GM10248 (cell line): ENCODE measurements around the gene NUFIP2.

Source experiments
- CTCF ChIA-PET: fragments of 300-600 bp; sonication (Branson Sonifier 250); formaldehyde crosslinking; extraction: SDS; loops from one replicate; lab custom pipeline; 2021; ENCODE audit warnings: antibody characterized with exemption; lab: Yijun Ruan, JAX
- POLR2A ChIA-PET: fragments of 350-650 bp; sonication (Branson Sonifier 250); formaldehyde crosslinking; extraction: SDS; loops from one replicate; lab custom pipeline; 2020; ENCODE audit warnings: antibody characterized with exemption; lab: Yijun Ruan, JAX
- DNase-seq: peaks from one replicate; pipeline ENCODE4 v3.0.0; 2012; ENCODE audit errors: extremely low spot score
- TF ChIP-seq, protein P1 (sequence below): IDR thresholded peaks from 2 replicates; pipeline ENCODE4 v1.5.1; 2012; ENCODE audit warnings: mild to moderate bottlenecking, low read depth; ENCODE audit errors: extremely low read depth, missing control alignments, control extremely low read depth

The NUFIP2 gene

DNA sequence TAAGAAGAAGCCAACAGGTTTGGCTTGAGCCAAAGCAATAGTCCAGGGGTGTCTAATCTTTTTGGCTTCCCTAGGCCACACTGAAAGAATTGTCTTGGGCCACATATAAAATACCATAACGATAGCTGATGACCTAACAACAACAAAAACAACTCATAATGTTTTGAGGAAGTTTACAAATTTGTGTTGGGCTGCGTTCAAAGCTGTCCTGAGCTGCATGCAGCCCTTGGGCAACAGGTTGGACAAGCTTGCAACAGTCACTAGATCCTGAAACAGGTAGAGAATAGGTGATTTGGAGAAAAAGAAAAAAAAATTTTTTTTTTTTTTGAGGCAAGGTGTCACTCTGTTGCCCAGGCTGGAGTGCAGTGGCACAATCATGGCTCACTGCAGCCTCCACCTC is 42.8 kb downstream of the NUFIP2 start:
- no peak for DNase-seq
- ChIA-PET CTCF (interaction anchor here (0.9 to 4.6 kb wide), 13 partner anchors 8 to 132 kb away, joined by 3 to 22 read pairs (median 6); partner anchors contain the start of gene MYO18A), POLR2A (no interaction called here)
- TF ChIP-seq, protein P1, sequence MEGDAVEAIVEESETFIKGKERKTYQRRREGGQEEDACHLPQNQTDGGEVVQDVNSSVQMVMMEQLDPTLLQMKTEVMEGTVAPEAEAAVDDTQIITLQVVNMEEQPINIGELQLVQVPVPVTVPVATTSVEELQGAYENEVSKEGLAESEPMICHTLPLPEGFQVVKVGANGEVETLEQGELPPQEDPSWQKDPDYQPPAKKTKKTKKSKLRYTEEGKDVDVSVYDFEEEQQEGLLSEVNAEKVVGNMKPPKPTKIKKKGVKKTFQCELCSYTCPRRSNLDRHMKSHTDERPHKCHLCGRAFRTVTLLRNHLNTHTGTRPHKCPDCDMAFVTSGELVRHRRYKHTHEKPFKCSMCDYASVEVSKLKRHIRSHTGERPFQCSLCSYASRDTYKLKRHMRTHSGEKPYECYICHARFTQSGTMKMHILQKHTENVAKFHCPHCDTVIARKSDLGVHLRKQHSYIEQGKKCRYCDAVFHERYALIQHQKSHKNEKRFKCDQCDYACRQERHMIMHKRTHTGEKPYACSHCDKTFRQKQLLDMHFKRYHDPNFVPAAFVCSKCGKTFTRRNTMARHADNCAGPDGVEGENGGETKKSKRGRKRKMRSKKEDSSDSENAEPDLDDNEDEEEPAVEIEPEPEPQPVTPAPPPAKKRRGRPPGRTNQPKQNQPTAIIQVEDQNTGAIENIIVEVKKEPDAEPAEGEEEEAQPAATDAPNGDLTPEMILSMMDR: no peak

GRCh38 chr17:29250666-29251065 is 43.3 kb downstream of the NUFIP2 start:
- ChIA-PET POLR2A (no interaction called here), CTCF (interaction anchor here (0.8 to 4.6 kb wide), 17 partner anchors 8 to 367 kb away, joined by 3 to 22 read pairs (median 5); partner anchors contain the start of gene MYO18A)
- TF ChIP-seq, protein P1: no peak
- no peak for DNase-seq

- no peak for DNase-seq
- POLR2A ChIA-PET: no interaction called here
- CTCF ChIA-PET: interaction anchor here (2.3 to 4.6 kb wide), 2 partner anchors 30 to 69 kb away, joined by 7 to 22 read pairs; partner anchors contain the start of gene MYO18A
- TF ChIP-seq, protein P1: no peak
These were observed 45.1 kb downstream of the NUFIP2 start for GRCh38 chr17:29248845-29249244.

DNA sequence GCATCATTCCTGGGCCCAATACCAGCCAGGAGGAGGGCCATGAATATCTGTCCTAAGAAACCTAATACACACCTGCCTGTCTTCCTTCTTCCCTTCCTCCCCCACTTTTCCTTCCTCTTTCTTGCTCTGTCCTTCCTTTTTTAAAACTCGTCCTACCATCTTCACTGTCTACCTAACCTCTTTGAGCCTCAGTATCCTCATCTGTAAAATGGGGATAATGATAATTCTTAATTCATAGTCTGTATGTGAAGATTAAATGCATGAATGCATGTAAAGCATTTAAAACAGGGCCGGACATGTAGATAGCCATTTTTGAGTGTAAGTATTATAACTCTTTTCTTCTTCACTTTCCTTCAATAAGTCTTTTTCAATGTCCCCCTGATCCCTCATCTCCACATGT is 46.7 kb downstream of the NUFIP2 start:
- ChIA-PET CTCF (no interaction called here), POLR2A (interaction anchor here (0.7 kb wide), 1 partner anchor 122 kb away, joined by 5 read pairs; no protein-coding TSS in a partner anchor)
- TF ChIP-seq, protein P1: no peak
- DNase-seq: no peak

GRCh38 chr17:29246628-29247027 is 47.3 kb downstream of the NUFIP2 start, which contains the start of gene CRYBA1:
Gene CRYBA1 (plus strand): TSS chr17:29246859. CDS start chr17:29246864, 5 bp downstream.
- ChIA-PET CTCF (no interaction called here), POLR2A (no interaction called here)
- TF ChIP-seq, protein P1: no peak

GRCh38 chr17:29245401-29245800 is 48.5 kb downstream of the NUFIP2 start:
- POLR2A ChIA-PET: no interaction called here
- no peak for DNase-seq
- CTCF ChIA-PET: no interaction called here
- TF ChIP-seq, protein P1: no peak

More at GRCh38 chr17:29246628-29247027, 47.3 kb downstream of the NUFIP2 start, which contains the start of gene CRYBA1:
- no peak for DNase-seq
